ENCODE results near the gene PAQR4.

DNA sequence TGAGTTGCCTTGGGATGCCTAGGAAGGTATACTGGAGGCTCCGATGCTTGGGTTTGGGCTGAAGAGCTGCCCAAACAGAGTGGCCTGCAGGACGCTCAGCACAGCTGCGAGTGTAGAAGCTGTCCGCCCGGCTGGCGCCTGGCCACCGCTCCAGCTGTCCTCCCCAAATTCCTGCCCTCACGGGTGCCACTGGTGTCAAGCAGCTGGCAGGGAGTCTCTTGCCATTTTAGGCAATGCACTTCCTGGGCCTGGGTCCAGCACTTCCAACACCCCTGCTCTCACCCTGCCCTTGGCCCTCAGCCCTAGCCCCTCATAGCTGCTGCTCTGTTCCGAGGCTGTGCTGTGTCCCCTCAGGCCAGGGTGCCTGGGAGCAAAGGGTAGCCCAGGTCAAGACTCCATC, 16.3 kb downstream of the PAQR4 start:
- TF ChIP-seq, protein P1, sequence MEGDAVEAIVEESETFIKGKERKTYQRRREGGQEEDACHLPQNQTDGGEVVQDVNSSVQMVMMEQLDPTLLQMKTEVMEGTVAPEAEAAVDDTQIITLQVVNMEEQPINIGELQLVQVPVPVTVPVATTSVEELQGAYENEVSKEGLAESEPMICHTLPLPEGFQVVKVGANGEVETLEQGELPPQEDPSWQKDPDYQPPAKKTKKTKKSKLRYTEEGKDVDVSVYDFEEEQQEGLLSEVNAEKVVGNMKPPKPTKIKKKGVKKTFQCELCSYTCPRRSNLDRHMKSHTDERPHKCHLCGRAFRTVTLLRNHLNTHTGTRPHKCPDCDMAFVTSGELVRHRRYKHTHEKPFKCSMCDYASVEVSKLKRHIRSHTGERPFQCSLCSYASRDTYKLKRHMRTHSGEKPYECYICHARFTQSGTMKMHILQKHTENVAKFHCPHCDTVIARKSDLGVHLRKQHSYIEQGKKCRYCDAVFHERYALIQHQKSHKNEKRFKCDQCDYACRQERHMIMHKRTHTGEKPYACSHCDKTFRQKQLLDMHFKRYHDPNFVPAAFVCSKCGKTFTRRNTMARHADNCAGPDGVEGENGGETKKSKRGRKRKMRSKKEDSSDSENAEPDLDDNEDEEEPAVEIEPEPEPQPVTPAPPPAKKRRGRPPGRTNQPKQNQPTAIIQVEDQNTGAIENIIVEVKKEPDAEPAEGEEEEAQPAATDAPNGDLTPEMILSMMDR (IDR thresholded peaks at IDR 0.05; ENCODE audit: low read length) = no peak
- TF ChIP-seq EZH2 (IDR thresholded peaks at IDR 0.05; ENCODE audit: borderline replicate concordance, low read length) = no peak

Data from OCI-LY1 (cell line).